PC-3 (cell line): ENCODE results near the gene AXDND1.

Experiments used
- EZH2phosphoT487 ChIP-seq: fragments of 300-600 bp; sonication (generic); IDR thresholded peaks from 2 replicates; pipeline ENCODE4 v1.6.1; 2018; ENCODE audit warnings: mild to moderate bottlenecking, antibody characterized with exemption, low read length, borderline replicate concordance
- TF ChIP-seq, protein P1 (sequence below): fragments of 300-600 bp; sonication (generic); conservative IDR thresholded peaks from 2 replicates; pipeline ENCODE4 v1.5.1; 2017; ENCODE audit warnings: antibody characterized with exemption, low read depth, mild to moderate bottlenecking, low read length

DNA sequence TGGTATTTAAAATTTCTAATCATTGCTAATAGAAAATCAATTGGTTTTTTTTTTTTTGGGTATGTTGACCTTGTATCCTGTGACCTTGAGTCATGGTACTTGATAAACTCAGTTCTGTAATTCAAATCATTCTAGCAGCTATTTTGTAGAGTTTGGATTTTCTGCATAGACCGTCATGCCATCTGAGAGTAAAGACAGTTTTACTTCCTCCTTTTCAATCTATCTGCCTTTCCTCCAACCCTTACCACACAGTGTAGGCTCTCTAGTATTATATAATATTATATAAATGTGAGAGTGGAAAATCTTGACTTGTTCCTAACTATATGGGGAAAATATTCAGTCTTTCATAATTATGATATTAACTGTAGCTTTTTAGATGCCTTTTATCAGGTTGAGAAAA, 232.9 kb downstream of the AXDND1 start:
- TF ChIP-seq, protein P1, sequence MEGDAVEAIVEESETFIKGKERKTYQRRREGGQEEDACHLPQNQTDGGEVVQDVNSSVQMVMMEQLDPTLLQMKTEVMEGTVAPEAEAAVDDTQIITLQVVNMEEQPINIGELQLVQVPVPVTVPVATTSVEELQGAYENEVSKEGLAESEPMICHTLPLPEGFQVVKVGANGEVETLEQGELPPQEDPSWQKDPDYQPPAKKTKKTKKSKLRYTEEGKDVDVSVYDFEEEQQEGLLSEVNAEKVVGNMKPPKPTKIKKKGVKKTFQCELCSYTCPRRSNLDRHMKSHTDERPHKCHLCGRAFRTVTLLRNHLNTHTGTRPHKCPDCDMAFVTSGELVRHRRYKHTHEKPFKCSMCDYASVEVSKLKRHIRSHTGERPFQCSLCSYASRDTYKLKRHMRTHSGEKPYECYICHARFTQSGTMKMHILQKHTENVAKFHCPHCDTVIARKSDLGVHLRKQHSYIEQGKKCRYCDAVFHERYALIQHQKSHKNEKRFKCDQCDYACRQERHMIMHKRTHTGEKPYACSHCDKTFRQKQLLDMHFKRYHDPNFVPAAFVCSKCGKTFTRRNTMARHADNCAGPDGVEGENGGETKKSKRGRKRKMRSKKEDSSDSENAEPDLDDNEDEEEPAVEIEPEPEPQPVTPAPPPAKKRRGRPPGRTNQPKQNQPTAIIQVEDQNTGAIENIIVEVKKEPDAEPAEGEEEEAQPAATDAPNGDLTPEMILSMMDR, result no peak
- TF ChIP-seq EZH2phosphoT487, result no peak
